H9 (cell line): Measurements from ENCODE around the gene PRKAG2. TPM values are rescaled to one million over a fixed set of nuclear protein-coding genes. Genes with fewer than 3 reads are reported as not detected.

ENCODE experiments used
- DNase-seq: peaks from one replicate; pipeline ENCODE4 v3.0.0-alpha.2; 2017
- H2AFZ ChIP-seq: one replicate; pipeline ENCODE4 v1.6.1; 2013; ENCODE audit warnings: mild to moderate bottlenecking, low read length, control low read depth, moderate library complexity
- H2AK5ac ChIP-seq: 2 replicates; pipeline ENCODE4 v1.6.1; 2013; ENCODE audit warnings: low read length, control low read depth, mixed read lengths; ENCODE audit not compliant: insufficient read length
- H2BK120ac ChIP-seq: one replicate; pipeline ENCODE4 v1.6.1; 2013; ENCODE audit warnings: low read depth, mild to moderate bottlenecking, low read length, control low read depth, inconsistent platforms; ENCODE audit not compliant: poor library complexity, severe bottlenecking
- H2BK12ac ChIP-seq: 2 replicates; pipeline ENCODE4 v1.6.1; 2013; ENCODE audit warnings: low read length, control low read depth, mixed read lengths, low read depth; ENCODE audit not compliant: insufficient read length
- H2BK15ac ChIP-seq: 2 replicates; pipeline ENCODE4 v1.6.1; 2013; ENCODE audit warnings: low read depth, low read length, control low read depth
- H2BK20ac ChIP-seq: one replicate; pipeline ENCODE4 v1.6.1; 2013; ENCODE audit warnings: low read depth, mild to moderate bottlenecking, low read length, control low read depth, inconsistent platforms; ENCODE audit not compliant: poor library complexity, severe bottlenecking
- H2BK5ac ChIP-seq: 2 replicates; pipeline ENCODE4 v1.6.1; 2013; ENCODE audit warnings: low read length, control low read depth, mixed read lengths; ENCODE audit not compliant: insufficient read length
- H3K14ac ChIP-seq: 2 replicates; pipeline ENCODE4 v1.6.1; 2013; ENCODE audit warnings: low read length, control low read depth; ENCODE audit not compliant: insufficient read depth
- H3K18ac ChIP-seq: 2 replicates; pipeline ENCODE4 v1.6.1; 2013; ENCODE audit warnings: low read depth, mild to moderate bottlenecking, mixed read lengths, low read length, control low read depth; ENCODE audit not compliant: insufficient read length
- H3K23ac ChIP-seq: 2 replicates; pipeline ENCODE4 v1.6.1; 2013; ENCODE audit warnings: low read length, control low read depth, mixed read lengths, low read depth; ENCODE audit not compliant: insufficient read length
- H3K23me2 ChIP-seq: 2 replicates; pipeline ENCODE4 v1.6.1; 2013; ENCODE audit warnings: low read depth, mild to moderate bottlenecking, mixed read lengths, low read length, control low read depth; ENCODE audit not compliant: insufficient read length, poor library complexity, severe bottlenecking
- H3K27ac ChIP-seq: 2 replicates; pipeline ENCODE4 v1.5.1; 2013; ENCODE audit warnings: low read length, control low read depth, mixed read lengths, low read depth; ENCODE audit not compliant: insufficient read length
- H3K27me3 ChIP-seq: 2 replicates; pipeline ENCODE4 v1.6.1; 2013; ENCODE audit warnings: low read length, control low read depth, inconsistent platforms; ENCODE audit not compliant: insufficient read depth
- H3K4ac ChIP-seq: 2 replicates; pipeline ENCODE4 v1.6.1; 2013; ENCODE audit warnings: low read depth, mild to moderate bottlenecking, control low read depth, inconsistent platforms, low read length, moderate library complexity
- H3K4me1 ChIP-seq: 2 replicates; pipeline ENCODE4 v1.6.1; 2013; ENCODE audit warnings: low read length, control low read depth, inconsistent platforms; ENCODE audit not compliant: insufficient read depth
- H3K4me2 ChIP-seq: 2 replicates; pipeline ENCODE4 v1.6.1; 2013; ENCODE audit warnings: low read length, control low read depth, mixed read lengths; ENCODE audit not compliant: insufficient read length, insufficient read depth
- H3K56ac ChIP-seq: 2 replicates; pipeline ENCODE4 v1.6.1; 2013; ENCODE audit warnings: low read depth, mild to moderate bottlenecking, mixed read lengths, low read length, control low read depth; ENCODE audit not compliant: insufficient read length
- H3K79me1 ChIP-seq: 2 replicates; pipeline ENCODE4 v1.6.1; 2013; ENCODE audit warnings: low read depth, mild to moderate bottlenecking, moderate library complexity, low read length, control low read depth, inconsistent platforms; ENCODE audit not compliant: insufficient read depth, poor library complexity, severe bottlenecking
- H3K79me2 ChIP-seq: 2 replicates; pipeline ENCODE4 v1.6.1; 2013; ENCODE audit warnings: low read length, control low read depth, inconsistent platforms; ENCODE audit not compliant: insufficient read depth
- H3K9ac ChIP-seq: 2 replicates; pipeline ENCODE4 v1.6.1; 2013; ENCODE audit warnings: low read length, control low read depth, mixed read lengths; ENCODE audit not compliant: insufficient read length; ENCODE audit errors: extremely low read depth
- H3K9me3 ChIP-seq: one replicate; pipeline ENCODE4 v1.6.1; 2013; ENCODE audit warnings: low read depth, low read length, inconsistent platforms; ENCODE audit not compliant: control insufficient read depth
- H3T11ph ChIP-seq: one replicate; pipeline ENCODE4 v1.6.1; 2013; ENCODE audit warnings: mild to moderate bottlenecking, low read length, control low read depth, inconsistent platforms
- H4K20me1 ChIP-seq: one replicate; pipeline ENCODE4 v1.6.1; 2013; ENCODE audit not compliant: control insufficient read depth, insufficient read length, insufficient read depth
- H4K5ac ChIP-seq: 2 replicates; pipeline ENCODE4 v1.6.1; 2013; ENCODE audit warnings: low read depth, mild to moderate bottlenecking, mixed read lengths, low read length, control low read depth; ENCODE audit not compliant: insufficient read length
- H4K8ac ChIP-seq: replicated peaks from 2 replicates; pipeline ENCODE4 v1.6.1; 2013; ENCODE audit warnings: low read length, control low read depth, mixed read lengths, low read depth; ENCODE audit not compliant: insufficient read length
- H4K91ac ChIP-seq: 2 replicates; pipeline ENCODE4 v1.6.1; 2013; ENCODE audit warnings: low read depth, mild to moderate bottlenecking, moderate library complexity, mixed read lengths, low read length, control low read depth; ENCODE audit not compliant: insufficient read length
- H3K27ac Mint-ChIP-seq, 3 experiments: 2 replicates in 2 of 3; 3 replicates in 1 of 3; pipeline ENCODE4 v1.8.0; 2020 to 2021; ENCODE audit warnings: mixed read lengths in 3 of 3, mild to moderate bottlenecking in 1 of 3, moderate library complexity in 1 of 3
- H3K27me3 Mint-ChIP-seq: 2 replicates; pipeline ENCODE4 v1.8.0; 2021; ENCODE audit warnings: low read depth, mild to moderate bottlenecking, moderate library complexity, mixed read lengths
- H3K36me3 Mint-ChIP-seq, 3 experiments: 2 replicates in 2 of 3; 3 replicates in 1 of 3; pipeline ENCODE4 v1.8.0; 2020 to 2021; ENCODE audit warnings: low read depth in 3 of 3, mixed read lengths in 3 of 3; ENCODE audit not compliant: insufficient read depth in 1 of 3
- H3K4me1 Mint-ChIP-seq, 2 experiments: 2 replicates each; pipeline ENCODE4 v1.8.0; 2020; ENCODE audit warnings: mixed read lengths in 2 of 2
- H3K4me3 Mint-ChIP-seq, 2 experiments: 2 replicates in 1 of 2; 3 replicates in 1 of 2; pipeline ENCODE4 v1.8.0; 2020 to 2021; ENCODE audit warnings: mild to moderate bottlenecking in 2 of 2, mixed read lengths in 2 of 2, moderate library complexity in 1 of 2
- H3K9me3 Mint-ChIP-seq, 2 experiments: 2 replicates in 1 of 2; 3 replicates in 1 of 2; pipeline ENCODE4 v1.8.0; 2020; ENCODE audit warnings: mild to moderate bottlenecking in 2 of 2, mixed read lengths in 2 of 2, moderate library complexity in 1 of 2
- CTCF ChIP-seq: fragments of 200-600 bp; sonication (generic); conservative IDR thresholded peaks from 3 replicates; pipeline ENCODE4 v1.8.0; 2021; ENCODE audit warnings: antibody characterized with exemption, mild to moderate bottlenecking
- WGBS: extraction: QIAGEN DNeasy Blood & Tissue Kit; methylation state at CpG from one replicate; pipeline ENCODE4 v1.1.7; 2013; ENCODE audit warnings: missing lambda C conversion rate, low lambda C conversion rate, mixed read lengths; ENCODE audit not compliant: insufficient read length; ENCODE audit errors: extremely low coverage; 5-methylcytosine and 5-hydroxymethylcytosine counted together
- total RNA-seq: library from RNA; stranded (reverse); gene quantifications from 2 replicates; pipeline ENCODE4 v1.2.1, GENCODE V29; 2021

The PRKAG2 gene
- total RNA-seq, 1 experiment from 2014 or later = 11.8 TPM

DNA sequence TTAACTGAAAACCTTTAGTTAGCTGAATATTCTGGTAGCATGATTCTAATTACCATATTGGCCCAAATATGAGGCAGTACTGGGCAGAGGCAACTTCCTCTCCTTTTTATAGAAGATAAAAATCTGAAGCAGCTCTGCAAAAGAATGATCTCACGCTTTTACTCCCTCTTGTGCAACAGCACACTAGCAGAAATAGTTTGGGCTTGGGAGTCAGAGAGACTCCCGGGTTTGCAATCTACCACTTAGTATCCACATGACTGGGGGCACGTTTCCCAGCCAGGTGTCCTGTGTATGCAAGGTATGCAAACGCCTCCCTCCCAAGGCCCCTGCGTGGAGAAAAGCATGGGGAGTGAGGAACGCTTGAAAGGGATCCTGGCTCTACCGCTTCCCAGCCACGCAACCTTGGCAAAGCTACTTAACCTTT, 310.0 kb downstream of the PRKAG2 start:
- no CpG with 5 or more reads among the region's 8 CpGs for WGBS
- Histone ChIP-seq H3K9me3 (no peaks in the 10 kb centered on the region), H2BK20ac (no peak overlapping the region), H3K27me3 (no peaks in the 10 kb centered on the region), H3K14ac (0 out of 2 replicates have a peak overlapping the region, but pooled peaks have one; percentile 34), H4K20me1 (no peaks in the 10 kb centered on the region), H3K4me1 (0 out of 2 replicates have a peak, but pooled peaks cover 2% of the 10 kb centered on the region), H3K4ac (no peak overlapping the region), H2BK120ac (no peak overlapping the region), H3K23ac (no peak overlapping the region), H3K4me2 (no peak overlapping the region), H3K79me2 (no peaks in the 10 kb centered on the region), H3K79me1 (no peaks in the 10 kb centered on the region), H3T11ph (no peak overlapping the region), H3K27ac (no peak overlapping the region), H2BK15ac (no peak overlapping the region), H2BK5ac (no peak overlapping the region), H2AFZ (no peak overlapping the region), H2AK5ac (no peak overlapping the region), H3K18ac (no peak overlapping the region), H4K5ac (no peak overlapping the region), H4K91ac (no peak overlapping the region), H3K9ac (no peak overlapping the region), H2BK12ac (no peak overlapping the region), H4K8ac (no peak overlapping the region), H3K23me2 (no peaks in the 10 kb centered on the region), H3K56ac (no peak overlapping the region)
- no peak for DNase-seq
- H3K36me3 Mint-ChIP-seq = peaks cover 0 to 5% (median 0%) of the 10 kb centered on the region in 3 experiments; a peak in 2 of 7 replicates
- peak overlapping the region in 1 of 3 experiments; percentile 8; a peak in 1 of 7 replicates for H3K27ac Mint-ChIP-seq
- peaks cover 9 to 15% of the 10 kb centered on the region in 2 experiments for H3K4me1 Mint-ChIP-seq
- H3K9me3 Mint-ChIP-seq = no peaks in the 10 kb centered on the region
- H3K27me3 Mint-ChIP-seq = no peaks in the 10 kb centered on the region
- no peak for TF ChIP-seq CTCF
- H3K4me3 Mint-ChIP-seq = no peak overlapping the region
